Measurements from ENCODE around the gene TLR1.
"Not testable (repeated sequence)": the region's sequence is repeated elsewhere in the genome, so short reads cannot be mapped to it uniquely, and the experiment has no call there.

TLR1 gene, protein sequence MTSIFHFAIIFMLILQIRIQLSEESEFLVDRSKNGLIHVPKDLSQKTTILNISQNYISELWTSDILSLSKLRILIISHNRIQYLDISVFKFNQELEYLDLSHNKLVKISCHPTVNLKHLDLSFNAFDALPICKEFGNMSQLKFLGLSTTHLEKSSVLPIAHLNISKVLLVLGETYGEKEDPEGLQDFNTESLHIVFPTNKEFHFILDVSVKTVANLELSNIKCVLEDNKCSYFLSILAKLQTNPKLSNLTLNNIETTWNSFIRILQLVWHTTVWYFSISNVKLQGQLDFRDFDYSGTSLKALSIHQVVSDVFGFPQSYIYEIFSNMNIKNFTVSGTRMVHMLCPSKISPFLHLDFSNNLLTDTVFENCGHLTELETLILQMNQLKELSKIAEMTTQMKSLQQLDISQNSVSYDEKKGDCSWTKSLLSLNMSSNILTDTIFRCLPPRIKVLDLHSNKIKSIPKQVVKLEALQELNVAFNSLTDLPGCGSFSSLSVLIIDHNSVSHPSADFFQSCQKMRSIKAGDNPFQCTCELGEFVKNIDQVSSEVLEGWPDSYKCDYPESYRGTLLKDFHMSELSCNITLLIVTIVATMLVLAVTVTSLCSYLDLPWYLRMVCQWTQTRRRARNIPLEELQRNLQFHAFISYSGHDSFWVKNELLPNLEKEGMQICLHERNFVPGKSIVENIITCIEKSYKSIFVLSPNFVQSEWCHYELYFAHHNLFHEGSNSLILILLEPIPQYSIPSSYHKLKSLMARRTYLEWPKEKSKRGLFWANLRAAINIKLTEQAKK

DNA sequence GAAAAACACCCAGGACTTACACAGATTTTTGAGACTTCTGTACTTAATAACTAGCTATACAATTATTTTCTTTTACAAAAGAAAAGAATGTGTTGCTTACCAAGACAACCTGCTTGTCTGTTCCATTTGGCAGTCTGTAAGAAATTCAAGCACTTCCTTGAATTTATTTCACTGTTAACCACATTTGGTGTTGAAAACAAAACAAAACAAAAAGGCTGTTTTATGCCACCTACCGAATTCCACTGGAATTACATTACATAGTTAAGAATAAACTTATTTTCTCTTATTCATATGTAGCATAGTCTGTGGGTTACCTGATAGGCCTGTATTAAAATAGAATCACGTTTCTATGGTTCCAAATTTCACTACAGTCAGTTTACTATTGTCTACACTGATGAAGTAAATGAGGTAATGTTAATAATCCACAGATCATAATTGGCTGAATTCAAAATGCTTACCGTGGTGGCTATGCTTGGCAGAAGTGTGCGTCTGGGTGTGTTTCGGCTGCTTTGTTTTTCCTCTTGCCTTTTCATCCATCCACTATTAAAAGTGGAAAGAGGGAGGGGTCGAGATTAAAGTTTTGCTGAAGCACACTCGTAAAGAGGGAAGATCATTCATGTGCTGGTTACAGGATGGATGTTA lies at the start of gene TLR1:
Gene TLR1, minus strand, starts transcription at position 138 of the 642 bp plus-strand sequence. CDS start 5,960 bp downstream, outside the sequence.
- no peak for DNase-seq (ENCODE audit: low read depth)

DNA sequence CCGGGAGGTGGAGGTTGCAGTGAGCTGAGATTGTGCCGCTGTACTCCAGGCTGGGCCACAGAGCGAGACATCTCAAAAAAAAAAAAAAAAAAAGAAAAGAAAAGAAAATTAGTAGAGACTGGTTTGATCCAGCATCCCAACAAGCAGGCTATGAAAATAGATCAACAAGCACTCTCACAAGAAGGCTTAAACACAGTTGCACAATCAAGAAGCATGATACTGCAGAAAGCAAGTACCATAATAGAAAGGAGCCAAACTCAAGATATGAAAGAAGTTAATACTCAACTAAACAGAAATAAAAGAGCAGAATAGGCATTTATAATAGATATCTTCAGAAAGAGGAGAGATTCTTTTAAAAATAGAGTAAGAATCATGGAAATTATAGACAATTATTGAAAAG lies 41.4 kb upstream of the TLR1 start:
- DNase-seq (ENCODE audit: low read depth): no peak

DNA sequence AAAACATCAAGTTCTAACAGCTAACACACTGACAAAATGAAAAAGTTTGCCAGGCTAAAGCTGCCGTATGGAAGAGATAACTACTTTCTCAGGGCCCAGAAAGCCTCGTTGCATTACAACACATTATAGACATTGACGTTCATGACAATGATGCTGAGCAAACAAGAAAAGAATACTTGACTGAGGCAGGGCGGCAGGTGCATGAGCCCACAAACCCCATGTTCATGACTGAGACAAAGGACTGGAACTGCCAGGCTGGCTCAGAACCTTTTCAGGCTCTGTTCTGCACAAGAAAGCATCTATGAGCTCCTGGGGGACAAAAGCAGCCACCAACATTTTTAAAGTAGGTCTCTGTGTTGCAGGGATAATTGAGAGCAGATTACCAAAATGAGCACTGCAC lies 38.4 kb upstream of the TLR1 start:
- no peak for DNase-seq (ENCODE audit: low read depth)

DNA sequence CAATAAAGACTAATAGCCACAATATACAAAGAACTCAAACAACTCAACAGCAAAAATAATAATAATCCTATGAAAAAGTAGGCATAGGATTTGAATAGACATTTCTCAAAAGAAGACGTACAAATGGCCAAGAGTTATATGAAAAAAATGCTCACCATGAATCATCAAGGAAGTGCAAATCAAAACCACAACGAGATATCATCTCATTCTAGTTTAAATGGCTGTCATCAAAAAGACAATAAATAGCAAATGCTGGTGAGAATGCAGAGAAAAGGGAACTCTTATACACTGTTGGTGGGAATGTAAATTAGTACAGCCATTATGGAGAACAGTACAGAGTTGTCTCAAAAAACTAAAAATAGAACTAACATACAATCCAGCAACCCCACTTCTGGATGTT lies 33.3 kb upstream of the TLR1 start:
- DNase-seq (ENCODE audit: low read depth): no peak

DNA sequence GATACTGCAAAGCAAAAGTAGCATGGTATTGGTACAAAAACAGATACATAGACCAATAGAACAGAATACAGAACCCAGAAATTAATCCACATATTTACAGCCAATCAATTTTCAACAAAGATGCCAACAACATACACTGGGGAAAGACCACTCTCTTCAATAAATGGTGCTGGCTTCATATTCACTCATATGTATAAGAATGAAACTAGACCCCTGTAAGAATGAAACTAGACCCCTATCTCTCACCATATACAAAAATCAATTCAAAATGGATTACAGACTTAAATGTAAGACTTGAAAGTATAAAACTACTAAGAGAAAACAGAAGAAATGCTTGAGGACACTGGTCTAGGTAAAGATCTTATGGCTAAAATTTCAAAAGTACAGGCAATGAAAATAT lies 32.7 kb upstream of the TLR1 start:
- no peak for DNase-seq (ENCODE audit: low read depth)

DNA sequence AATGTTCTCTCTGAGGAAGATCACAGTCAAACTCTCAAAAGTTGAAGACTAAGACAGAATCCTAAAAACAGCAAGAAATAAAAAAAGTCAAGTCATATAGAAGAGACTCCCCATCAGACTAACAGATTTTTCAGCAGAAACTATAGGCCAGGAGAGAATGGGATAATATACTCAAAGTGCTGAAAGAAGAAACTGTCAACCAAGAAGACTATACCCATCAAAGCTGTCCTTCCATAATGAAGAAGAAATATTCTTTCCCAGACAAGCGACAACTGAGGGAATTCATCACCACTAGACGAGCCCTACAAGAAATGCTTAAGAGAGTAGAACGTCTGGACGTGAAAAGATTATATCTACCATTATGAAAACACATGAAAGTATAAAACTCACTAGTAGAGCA lies 30.0 kb upstream of the TLR1 start:
- no peak for DNase-seq (ENCODE audit: low read depth)

DNA sequence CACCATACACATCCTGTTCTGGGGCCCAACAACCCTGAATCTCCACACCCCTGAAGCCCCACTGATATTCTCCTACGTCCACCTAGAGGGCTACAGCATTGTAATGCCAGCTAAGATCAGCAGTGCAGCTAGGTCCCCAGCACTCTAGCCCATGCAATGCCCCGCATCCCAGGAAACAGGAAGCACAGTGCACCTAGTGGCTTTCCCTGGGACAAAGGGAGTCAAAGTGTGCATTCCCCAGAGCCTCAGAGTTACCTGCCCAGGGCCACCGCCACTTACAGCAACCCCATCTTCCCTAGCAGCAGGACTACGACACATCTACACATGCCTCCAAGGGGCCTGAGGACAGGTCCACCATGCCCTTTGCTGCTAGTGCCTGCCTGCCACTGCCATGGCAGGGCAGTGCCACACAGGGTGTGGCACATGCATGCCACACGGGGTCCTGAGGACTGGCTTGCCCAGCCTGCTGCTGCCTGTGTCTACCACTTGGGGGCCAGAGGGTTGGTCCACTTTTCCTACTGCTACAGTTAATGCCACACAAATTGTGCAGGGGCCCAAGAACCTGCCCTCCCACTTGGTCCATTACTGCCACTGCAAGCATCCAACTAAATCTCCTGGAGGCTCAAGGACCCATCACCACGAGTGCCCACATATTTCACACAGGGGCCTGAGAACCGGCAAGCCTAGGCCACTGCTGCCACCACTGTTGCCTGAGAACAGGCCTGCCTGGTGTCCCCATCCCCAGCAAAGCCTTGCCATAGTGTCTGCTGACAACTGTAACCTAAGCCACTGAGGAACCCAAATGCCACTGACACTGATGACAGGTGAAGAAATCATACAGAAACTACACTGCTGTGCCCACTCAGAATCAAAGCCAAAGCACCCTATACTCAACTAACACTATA lies 28.3 kb upstream of the TLR1 start:
- DNase-seq (ENCODE audit: low read depth): no peak

DNA sequence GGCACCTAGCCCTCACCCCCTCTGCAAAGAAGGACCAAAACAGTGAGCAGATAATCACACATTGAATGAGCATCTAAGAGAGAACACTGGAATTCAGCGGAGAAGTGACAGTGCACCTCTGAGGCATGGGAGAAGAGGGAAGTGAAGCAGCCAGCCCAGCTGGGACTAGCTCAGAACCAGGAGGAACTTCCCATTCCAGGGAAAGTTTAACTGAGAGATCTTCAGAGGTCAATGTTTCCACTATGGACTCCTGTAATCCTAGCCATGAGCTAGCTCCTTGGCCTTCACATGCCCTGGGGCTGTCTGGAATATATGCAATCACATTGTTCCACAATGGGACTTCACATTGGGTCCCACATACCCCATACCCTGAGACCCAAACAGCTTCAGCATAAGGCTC lies 27.6 kb upstream of the TLR1 start:
- no peak for DNase-seq (ENCODE audit: low read depth)

DNA sequence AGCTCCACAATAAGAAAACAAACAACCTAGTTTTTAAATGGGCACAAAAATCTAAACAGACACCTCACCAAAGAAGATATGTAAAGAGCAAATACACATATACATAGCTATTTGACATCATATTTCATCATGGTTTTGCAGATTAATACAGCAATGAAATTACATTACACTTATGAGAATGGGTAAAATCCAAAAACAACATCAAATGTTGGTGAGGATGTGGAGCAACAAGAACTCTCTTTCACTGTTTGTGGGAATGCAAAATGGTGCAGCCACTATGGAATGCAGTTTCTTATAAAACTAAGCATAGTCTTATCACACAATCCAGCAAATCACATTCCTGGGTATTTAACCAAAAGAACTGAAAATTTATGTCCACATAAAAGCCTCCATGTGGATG lies 27.1 kb upstream of the TLR1 start:
- DNase-seq (ENCODE audit: low read depth): no peak

DNA sequence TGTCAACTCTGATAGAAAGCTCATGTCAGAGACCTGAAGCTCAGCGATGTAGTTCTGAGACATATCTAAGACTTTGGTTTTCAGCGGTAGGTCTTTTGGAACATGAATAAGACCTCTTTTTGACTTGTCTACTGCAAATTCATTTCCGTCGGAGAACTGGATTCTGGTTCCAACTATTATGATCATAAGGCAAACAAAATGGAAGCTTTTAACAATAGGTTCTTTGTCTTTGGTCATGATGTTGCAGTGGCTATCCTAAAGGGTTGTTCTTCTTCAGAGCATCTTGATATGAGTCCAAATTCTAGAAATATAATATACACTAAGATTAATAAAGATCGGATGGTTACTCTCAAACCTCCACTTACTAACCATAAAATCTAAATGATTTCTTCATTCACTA lies 24.6 kb upstream of the TLR1 start:
- DNase-seq (ENCODE audit: low read depth): no peak

DNA sequence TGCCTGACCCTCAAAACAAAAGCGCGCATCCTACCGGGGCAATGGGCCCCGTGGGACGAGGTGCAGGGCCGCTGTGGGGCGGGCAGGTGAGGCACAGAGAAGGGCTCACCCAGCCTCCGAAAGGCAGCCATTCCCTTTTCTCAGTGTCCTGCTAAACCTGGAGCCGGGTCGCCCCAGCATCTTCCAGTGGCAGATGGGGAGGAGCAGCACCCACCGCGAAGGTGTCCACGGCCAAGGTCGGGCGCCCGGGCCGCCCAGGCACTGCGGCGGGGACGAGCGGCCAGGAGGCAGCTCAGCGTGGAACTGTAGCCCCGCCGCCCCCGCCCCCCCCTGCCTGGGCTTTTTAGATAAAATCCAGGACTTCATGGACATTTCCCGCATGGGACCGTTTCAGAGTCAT lies 19.2 kb upstream of the TLR1 start:
- no peak for DNase-seq (ENCODE audit: low read depth)

DNA sequence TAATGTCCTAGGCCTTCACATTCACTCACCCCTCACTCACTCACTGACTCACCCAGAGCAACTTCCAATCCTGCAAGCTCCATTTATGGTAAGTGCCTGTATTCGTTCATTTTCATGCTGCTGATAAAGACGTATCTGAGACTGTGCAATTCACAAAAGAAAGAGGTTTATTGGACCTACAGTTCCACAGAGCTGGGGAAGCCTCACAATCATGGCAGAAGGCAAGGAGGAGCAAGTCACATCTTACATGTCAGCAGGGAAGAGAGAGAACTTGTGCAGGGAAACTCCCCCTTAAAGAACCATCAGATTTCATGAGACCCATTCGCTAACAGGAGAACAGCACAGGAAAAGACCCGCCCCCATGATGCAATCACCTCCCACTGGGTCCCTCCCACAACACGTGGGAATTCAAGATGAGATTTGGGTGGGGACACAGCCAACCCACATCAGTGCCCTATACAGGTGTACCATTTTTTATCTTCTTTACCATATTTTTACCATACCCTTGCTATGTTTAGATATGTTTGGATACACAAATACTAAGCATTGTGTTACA lies 18.2 kb upstream of the TLR1 start:
- DNase-seq (ENCODE audit: low read depth): no peak

DNA sequence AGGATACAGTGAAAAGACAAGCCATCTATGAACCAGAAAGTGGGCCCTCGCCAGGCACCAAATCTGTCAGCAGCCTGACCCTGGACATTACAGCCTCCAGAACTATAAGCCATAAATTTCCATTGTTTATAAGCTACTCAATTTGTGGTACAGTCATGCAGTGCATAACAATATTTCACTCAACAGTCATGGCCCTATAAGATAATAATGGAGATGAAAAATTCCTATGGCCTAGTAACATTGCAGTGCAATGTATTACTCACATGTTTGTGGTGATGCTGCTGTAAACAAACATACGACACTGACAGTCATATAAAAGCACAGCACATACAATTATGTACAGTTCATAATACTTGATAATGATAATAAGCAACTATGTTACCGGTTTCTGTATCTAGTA lies 17.1 kb upstream of the TLR1 start:
- DNase-seq (ENCODE audit: low read depth): no peak

DNA sequence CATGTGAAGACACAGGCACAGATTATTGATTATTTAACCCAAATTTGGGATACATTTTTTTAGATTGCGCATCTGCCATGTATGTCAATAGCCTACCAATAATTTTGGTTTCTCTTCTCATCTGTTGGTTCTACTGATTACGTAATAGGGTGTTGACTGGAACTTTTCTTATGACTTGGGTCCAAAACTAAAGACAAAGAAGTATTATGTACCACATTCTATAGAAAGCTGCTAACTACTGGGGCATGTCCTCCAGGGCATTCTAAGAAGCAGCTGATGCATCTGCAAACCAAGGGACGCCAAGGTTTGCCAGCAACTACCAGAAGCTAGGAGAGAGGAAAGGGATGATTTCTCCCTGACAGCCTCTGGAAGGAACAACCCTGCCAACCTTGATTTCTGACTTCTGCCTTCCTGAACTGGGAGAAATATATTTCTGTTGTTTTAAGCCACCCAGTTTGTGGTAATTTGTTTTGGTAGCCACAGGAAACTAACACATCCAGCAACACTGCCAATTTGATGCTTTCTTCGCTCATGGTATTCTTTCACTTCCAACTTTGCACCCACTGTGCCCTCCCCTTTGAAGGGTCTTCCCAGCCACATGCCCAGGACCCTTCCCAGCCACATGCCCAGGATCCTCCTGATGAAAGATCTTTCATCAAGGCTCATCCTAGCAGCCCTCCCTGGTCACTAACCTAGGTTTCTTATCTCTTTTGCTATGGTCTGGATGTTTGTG lies 15.9 kb upstream of the TLR1 start:
- DNase-seq (ENCODE audit: low read depth): no peak

DNA sequence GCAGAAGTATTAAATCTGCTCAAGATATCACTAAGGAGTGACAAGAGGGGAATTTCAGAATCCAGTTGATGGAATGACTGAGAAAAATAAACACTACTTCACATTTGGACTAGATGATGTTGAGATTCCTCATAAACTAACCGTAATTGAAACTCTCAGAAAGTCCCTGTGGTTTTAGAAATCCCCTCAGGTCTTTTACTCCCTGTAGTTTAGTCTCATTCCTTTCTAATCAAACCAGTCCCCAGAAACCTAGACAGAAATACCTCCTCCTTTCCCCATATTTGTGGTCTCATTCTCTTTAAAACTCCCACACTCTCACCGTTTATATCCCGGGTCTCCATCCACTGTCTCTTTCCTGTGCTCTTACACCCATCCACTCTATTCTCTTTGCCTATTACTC lies 15.0 kb upstream of the TLR1 start:
- DNase-seq (ENCODE audit: low read depth): no peak

DNA sequence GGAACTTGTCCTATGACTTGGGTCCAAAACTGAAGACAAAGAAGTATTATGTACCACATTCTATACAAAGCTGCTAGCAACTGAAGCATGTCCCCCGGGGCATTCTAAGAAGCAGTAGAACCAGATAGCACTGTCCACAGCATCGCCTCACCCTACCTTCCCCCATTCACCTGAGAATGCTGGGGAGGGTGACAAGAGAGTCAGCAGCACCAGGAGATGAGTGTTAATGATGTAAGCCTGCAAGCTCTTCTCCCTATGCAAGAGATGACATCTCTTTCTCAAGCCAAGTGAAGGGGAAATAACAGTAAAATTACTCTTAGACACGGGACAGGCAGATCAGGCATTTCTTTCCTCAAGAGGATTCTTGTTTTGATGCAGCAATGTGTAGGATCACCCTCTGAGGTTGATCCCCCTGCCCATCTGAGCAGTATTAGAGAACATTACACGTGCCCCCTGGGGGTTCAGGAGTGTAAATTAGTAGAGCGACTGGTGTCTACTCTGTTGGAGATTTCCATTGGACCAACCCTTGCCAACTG lies 13.9 kb upstream of the TLR1 start:
- DNase-seq (ENCODE audit: low read depth): no peak

DNA sequence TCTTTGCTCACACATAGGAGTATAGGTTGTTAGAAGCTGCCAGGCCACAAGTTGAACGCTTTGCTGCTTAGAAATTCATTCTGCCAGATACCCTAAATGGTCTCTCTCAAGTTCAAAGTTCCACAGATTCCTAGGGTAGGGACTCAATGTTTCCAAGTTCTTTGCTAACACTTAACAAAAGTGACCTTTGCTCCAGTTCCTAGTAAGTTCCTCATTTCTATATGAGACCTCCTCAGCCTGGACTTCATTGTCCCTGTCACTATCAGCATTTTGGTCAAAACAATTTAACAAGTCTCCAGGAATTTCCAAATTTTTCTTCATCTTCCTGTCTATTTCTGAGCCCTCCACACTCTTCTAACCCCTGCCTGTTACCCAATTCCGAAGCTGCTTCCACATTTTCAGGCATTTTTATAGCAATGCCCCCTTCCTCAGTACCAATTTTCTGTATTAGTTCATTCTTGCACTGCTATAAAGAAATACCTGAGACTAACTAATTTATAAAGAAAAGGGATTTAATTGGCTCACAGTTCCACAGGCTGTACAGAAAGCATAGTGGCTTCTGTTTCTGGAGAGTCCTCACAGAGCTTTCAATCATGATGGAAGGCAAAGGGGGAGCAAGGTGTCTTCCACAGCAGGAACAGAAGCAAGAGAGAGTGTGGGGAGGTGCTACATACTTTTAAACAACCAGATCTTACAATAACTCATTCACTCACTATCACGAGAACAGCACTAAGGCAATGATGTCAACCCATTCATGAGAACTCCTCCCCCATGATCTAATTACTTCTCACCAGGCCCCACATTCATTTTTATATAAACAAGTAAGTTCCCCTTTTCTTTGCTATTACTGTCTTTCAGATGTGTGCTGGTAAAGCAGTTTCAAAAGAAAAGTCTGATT lies 11.5 kb upstream of the TLR1 start:
- DNase-seq (ENCODE audit: low read depth): no peak

DNA sequence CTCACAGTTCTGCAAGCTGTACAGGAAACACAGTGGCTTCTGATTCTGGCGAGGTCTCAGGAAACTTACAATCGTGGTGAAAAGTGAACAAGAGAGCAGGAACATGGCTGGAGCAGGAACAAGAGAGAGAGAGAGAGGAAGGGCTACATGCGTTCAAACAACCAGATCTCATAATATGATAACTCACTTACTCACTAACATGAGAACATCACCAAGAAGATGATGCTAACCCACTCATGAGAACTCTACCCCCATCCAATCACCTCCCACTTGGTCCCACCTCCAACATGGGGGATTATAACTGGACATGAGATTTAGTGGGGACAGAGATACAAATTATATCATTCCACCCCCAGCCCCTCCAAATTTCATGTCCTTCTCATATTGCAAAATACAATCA lies 9.8 kb upstream of the TLR1 start:
- no peak for DNase-seq (ENCODE audit: low read depth)

DNA sequence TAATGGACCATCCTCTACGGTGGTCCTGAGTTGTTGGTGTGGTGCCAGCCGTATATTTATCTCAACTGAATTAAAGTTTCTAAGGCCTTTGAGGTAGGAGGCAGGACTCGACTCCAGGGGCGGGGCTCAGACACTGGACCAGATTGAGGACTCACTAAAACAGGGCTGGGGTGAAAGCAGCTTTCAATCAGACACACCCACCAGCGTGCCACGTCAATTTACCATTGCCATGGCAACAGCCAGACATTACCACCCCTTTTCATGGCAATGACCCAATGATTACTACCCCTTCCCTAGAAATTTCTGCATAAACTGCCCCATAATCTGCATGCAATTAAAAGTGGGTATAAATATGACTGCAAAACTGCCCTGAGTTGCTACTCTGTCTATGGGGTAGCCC lies 6.7 kb upstream of the TLR1 start:
- DNase-seq (ENCODE audit: low read depth): no peak

DNA sequence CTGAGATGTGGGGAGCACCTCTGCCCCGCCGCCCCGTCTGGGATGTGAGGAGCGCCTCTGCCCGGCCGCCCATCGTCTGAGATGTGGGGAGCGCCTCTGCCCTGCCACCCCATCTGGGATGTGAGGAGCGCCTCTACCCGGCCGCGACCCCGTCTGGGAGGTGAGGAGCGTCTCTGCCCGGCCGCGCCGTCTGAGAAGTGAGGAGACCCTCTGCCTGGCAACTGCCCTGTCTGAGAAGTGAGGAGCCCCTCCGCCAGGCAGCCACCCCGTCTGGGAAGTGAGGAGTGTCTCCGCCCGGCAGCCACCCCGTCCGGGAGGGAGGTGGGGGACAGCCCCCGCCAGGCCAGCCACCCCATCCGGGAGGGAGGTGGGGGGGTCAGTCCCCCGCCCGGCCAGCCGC lies 2.9 kb upstream of the TLR1 start:
- DNase-seq (ENCODE audit: low read depth): not testable (repeated sequence)
